Activated naive CD4-positive, alpha-beta T cell treated with anti-CD3 and anti-CD28 coated beads, Interleukin-2, amount 50 U/mL, for 16 hours (primary cell): ENCODE data around the gene RNLS.
"Not testable (repeated sequence)": the region's sequence is repeated elsewhere in the genome, so short reads cannot be mapped to it uniquely, and the experiment has no call there.

Source experiments
- DNase-seq: peaks from one replicate; pipeline ENCODE4 v3.0.0-alpha.2; 2020

RNLS gene

GRCh38 chr10:88333248-88333630, 249.9 kb downstream of the RNLS start:
- DNase-seq = no peak

- no peak for DNase-seq
Observed at GRCh38 chr10:88332503-88333247, 250.4 kb downstream of the RNLS start.

- DNase-seq = no peak
Observed at GRCh38 chr10:88330174-88330573, 252.9 kb downstream of the RNLS start.

GRCh38 chr10:88322324-88323063, 260.6 kb downstream of the RNLS start:
- no peak for DNase-seq

GRCh38 chr10:88319960-88320517, 263.1 kb downstream of the RNLS start:
- no peak for DNase-seq

- no peak for DNase-seq
Observed at GRCh38 chr10:88318803-88319202, 264.3 kb downstream of the RNLS start.

GRCh38 chr10:88317099-88317498, 266.0 kb downstream of the RNLS start:
- no peak for DNase-seq

- no peak for DNase-seq
Observed at GRCh38 chr10:88316292-88316861, 266.7 kb downstream of the RNLS start.

GRCh38 chr10:88315755-88316154, 267.4 kb downstream of the RNLS start:
- DNase-seq = no peak

- no peak for DNase-seq
Observed at GRCh38 chr10:88314362-88314761, 268.8 kb downstream of the RNLS start.

GRCh38 chr10:88313878-88314277, 269.2 kb downstream of the RNLS start:
- no peak for DNase-seq

- DNase-seq = no peak
Observed at GRCh38 chr10:88312855-88313254, 270.3 kb downstream of the RNLS start.

GRCh38 chr10:88311264-88311663, 271.9 kb downstream of the RNLS start:
- DNase-seq = no peak

- DNase-seq = no peak
Observed at GRCh38 chr10:88309365-88309764, 273.8 kb downstream of the RNLS start.

GRCh38 chr10:88308361-88308760, 274.8 kb downstream of the RNLS start:
- not testable (repeated sequence) for DNase-seq

- DNase-seq = no peak
Observed at GRCh38 chr10:88299787-88300186, 283.3 kb downstream of the RNLS start.

- DNase-seq = no peak
Observed at GRCh38 chr10:88297103-88297502, 286.0 kb downstream of the RNLS start.

GRCh38 chr10:88293651-88294230, 289.4 kb downstream of the RNLS start:
- no peak for DNase-seq

- DNase-seq = no peak
Observed at GRCh38 chr10:88293073-88293472, 290.0 kb downstream of the RNLS start.

GRCh38 chr10:88292185-88292514, 291.0 kb downstream of the RNLS start:
- no peak for DNase-seq

GRCh38 chr10:88291289-88292184, 291.6 kb downstream of the RNLS start:
- DNase-seq = no peak

- DNase-seq = no peak
Observed at GRCh38 chr10:88289342-88289741, 293.8 kb downstream of the RNLS start.
